Smooth muscle cell (in vitro differentiated cells): ENCODE measurements around the gene ARAP1. TPM values are rescaled to one million over a fixed set of nuclear protein-coding genes. Genes with fewer than 3 reads are reported as not detected.

Experiments
- DNase-seq: peaks from one replicate; lab custom pipeline; 2025; ENCODE audit not compliant: unreplicated experiment; lab: John Stamatoyannopoulos, UW
- H2AFZ ChIP-seq: fragments of 200-600 bp; sonication (generic); 2 replicates; pipeline ENCODE4 v1.6.0; 2016; ENCODE audit warnings: antibody characterized with exemption, low read depth, mild to moderate bottlenecking
- H3F3A ChIP-seq: fragments of 200-600 bp; sonication (generic); 2 replicates; pipeline ENCODE4 v1.6.0; 2017; ENCODE audit warnings: antibody characterized with exemption, low read depth
- H3K27ac ChIP-seq: fragments of 200-600 bp; sonication (generic); 2 replicates; pipeline ENCODE4 v1.5.1; 2016; ENCODE audit warnings: low read depth, mild to moderate bottlenecking
- H3K27me3 ChIP-seq: fragments of 200-600 bp; sonication (generic); 2 replicates; pipeline ENCODE4 v1.6.1; 2016; ENCODE audit warnings: low read depth, mild to moderate bottlenecking
- H3K36me3 ChIP-seq: fragments of 200-600 bp; sonication (generic); 2 replicates; pipeline ENCODE4 v1.5.1; 2016; ENCODE audit warnings: low read depth
- H3K4me1 ChIP-seq: fragments of 200-600 bp; sonication (generic); 2 replicates; pipeline ENCODE4 v1.5.1; 2016; ENCODE audit warnings: low read depth
- H3K4me2 ChIP-seq: fragments of 200-600 bp; sonication (generic); 2 replicates; pipeline ENCODE4 v1.6.0; 2016; ENCODE audit warnings: mild to moderate bottlenecking
- H3K4me3 ChIP-seq: fragments of 200-600 bp; sonication (generic); 2 replicates; pipeline ENCODE4 v1.5.1; 2016; ENCODE audit warnings: mild to moderate bottlenecking
- H3K79me2 ChIP-seq: fragments of 200-600 bp; sonication (generic); 2 replicates; pipeline ENCODE4 v1.6.0; 2016; ENCODE audit warnings: low read depth, mild to moderate bottlenecking
- H3K9ac ChIP-seq: fragments of 200-600 bp; sonication (generic); 2 replicates; pipeline ENCODE4 v1.6.0; 2016; ENCODE audit warnings: low read depth
- H3K9me3 ChIP-seq: fragments of 200-600 bp; sonication (generic); replicated peaks from 2 replicates; pipeline ENCODE4 v1.5.1; 2016; ENCODE audit warnings: low read depth
- H4K20me1 ChIP-seq: fragments of 200-600 bp; sonication (generic); 2 replicates; pipeline ENCODE4 v1.6.0; 2016; ENCODE audit warnings: low read depth
- CTCF ChIP-seq: fragments of 200-600 bp; sonication (generic); IDR thresholded peaks from 2 replicates; pipeline ENCODE4 v1.5.1; 2017; ENCODE audit warnings: borderline replicate concordance, mild to moderate bottlenecking, antibody characterized with exemption; ENCODE audit not compliant: insufficient read depth, poor library complexity, severe bottlenecking
- WGBS: methylation state at CpG from one replicate; pipeline ENCODE4 v1.1.7; 2016; ENCODE audit warnings: low lambda C conversion rate; 5-methylcytosine and 5-hydroxymethylcytosine counted together
- polyA plus RNA-seq: library from polyadenylated mRNA; unstranded; fragments of >200 nt; fragmentation: Nextera tagmentation; extraction: Ambion mirVana; gene quantifications from 2 replicates; pipeline ENCODE4 v1.2.1, GENCODE V29; 2016
- total RNA-seq: library from RNA; depleted of rRNA; stranded (reverse); fragments of >200 nt; gene quantifications from 2 replicates; pipeline ENCODE4 v1.2.3, GENCODE V29; 2014

Gene ARAP1
- total RNA-seq (45.2 and 65.3 TPM in 2 replicates), polyA plus RNA-seq (45.6 and 54.2 TPM in 2 replicates)

- Histone ChIP-seq H3K9ac (peak within 1 kb of the TSS; percentile 49), H3K27me3 (no peaks in the 10 kb centered on the region), H3K4me2 (peak within 1 kb of the TSS; percentile 88), H3K9me3 (no peaks in the 10 kb centered on the region), H3K36me3 (no peaks in the 10 kb centered on the region), H3K4me1 (peaks cover 15% of the 10 kb centered on the region), H3F3A (no peaks in the 10 kb centered on the region), H3K27ac (peak within 1 kb of the TSS; percentile 14), H2AFZ (peak within 1 kb of the TSS; percentile 40), H4K20me1 (peaks cover 5% of the 10 kb centered on the region), H3K4me3 (peak within 1 kb of the TSS; percentile 85), H3K79me2 (peaks cover 7% of the 10 kb centered on the region)
- 2% methylated on average over 20 of the region's 51 CpGs for WGBS
- TF ChIP-seq CTCF: no peak
- peak; percentile 39 for DNase-seq
Observed at GRCh38 chr11:72752088-72752914, at the start of gene ARAP1. Gene ARAP1, minus strand, starts transcription at chr11:72752408. Its CDS starts 25,280 bp downstream, at chr11:72727128.

GRCh38 chr11:72799441-72799840 lies 47.2 kb upstream of the ARAP1 start:
- no peak overlapping the region for H3K27ac ChIP-seq
- WGBS: 81% methylated on average over 3 of the region's 4 CpGs
- TF ChIP-seq CTCF: no peak
- no peak overlapping the region for H3K4me3 ChIP-seq
- no peaks in the 10 kb centered on the region for H3K36me3 ChIP-seq
- no peak overlapping the region for H3K9ac ChIP-seq
- H2AFZ ChIP-seq: no peak overlapping the region
- peaks cover 7% of the 10 kb centered on the region for H3F3A ChIP-seq
- H3K4me2 ChIP-seq: no peak overlapping the region
- peaks cover 1% of the 10 kb centered on the region for H3K4me1 ChIP-seq
- H3K79me2 ChIP-seq: no peaks in the 10 kb centered on the region
- H3K27me3 ChIP-seq: no peaks in the 10 kb centered on the region
- no peaks in the 10 kb centered on the region for H4K20me1 ChIP-seq
- H3K9me3 ChIP-seq: no peaks in the 10 kb centered on the region
- DNase-seq: no peak

GRCh38 chr11:72798361-72798760 lies 46.2 kb upstream of the ARAP1 start:
- Histone ChIP-seq H3F3A (peaks cover 7% of the 10 kb centered on the region), H3K9ac (no peak overlapping the region), H4K20me1 (no peaks in the 10 kb centered on the region), H3K36me3 (no peaks in the 10 kb centered on the region), H3K4me1 (peaks cover 6% of the 10 kb centered on the region), H3K27ac (no peak overlapping the region), H3K9me3 (no peaks in the 10 kb centered on the region), H3K27me3 (no peaks in the 10 kb centered on the region), H3K4me3 (no peak overlapping the region), H2AFZ (no peak overlapping the region), H3K79me2 (no peaks in the 10 kb centered on the region), H3K4me2 (no peak overlapping the region)
- 73% methylated on average over 4 of the region's 4 CpGs for WGBS
- TF ChIP-seq CTCF: no peak
- DNase-seq: no peak
